Psoas muscle (tissue), 8 donors: ENCODE measurements around the gene YOD1. TPM values are rescaled to one million over a fixed set of nuclear protein-coding genes. Genes with fewer than 3 reads are reported as not detected.

Source experiments
- ATAC-seq, 4 donors: fragments of 200-7000 bp; cut with Tn5 transposase; one replicate each; pipeline ENCODE4 v1.9.1; 2020; ENCODE audit warnings: moderate library complexity in 3 of 4, mild to moderate bottlenecking in 2 of 4
- DNase-seq, 2 donors: peaks; one replicate each; pipeline ENCODE4 v3.0.0-alpha.2; 2020
- H3K27ac ChIP-seq: fragments of 200-600 bp; one replicate; pipeline ENCODE4 v1.8.0; 2022
- H3K27me3 ChIP-seq, 3 donors: fragments of 200-600 bp in 1 of 3; one replicate each; pipeline versions ENCODE4 v1.6.1 to v1.8.0; 2013 to 2022; ENCODE audit warnings: low read length in 2 of 3, mild to moderate bottlenecking in 2 of 3, moderate library complexity in 1 of 3; ENCODE audit not compliant: insufficient read depth in 3 of 3
- H3K36me3 ChIP-seq, 2 donors: fragments of 200-600 bp in 1 of 2; one replicate each; pipeline versions ENCODE4 v1.6.1 to v1.8.0; 2013 to 2022; ENCODE audit warnings: low read depth in 1 of 2, mild to moderate bottlenecking in 1 of 2, moderate library complexity in 1 of 2; ENCODE audit not compliant: insufficient read depth in 1 of 2
- H3K4me1 ChIP-seq: fragments of 200-600 bp; one replicate; pipeline ENCODE4 v1.8.0; 2022
- H3K4me3 ChIP-seq: fragments of 200-600 bp; one replicate; pipeline ENCODE4 v1.8.0; 2022; ENCODE audit warnings: mild to moderate bottlenecking
- H3K9me3 ChIP-seq: fragments of 200-600 bp; one replicate; pipeline ENCODE4 v1.8.0; 2022
- WGBS, 3 donors: extraction: QIAGEN DNeasy Blood & Tissue Kit; methylation state at CpG; one replicate each; pipeline versions ENCODE4 v1.1.6 to v1.1.7; 2013; 5-methylcytosine and 5-hydroxymethylcytosine counted together
- intact Hi-C, 2 donors: fragments of 100-400 bp; cut with DNase I; formaldehyde crosslinking; loops; one replicate each; pipeline versions ENCODE4 v1.11.0 to v1.14.2; 2022
- polyA plus RNA-seq, 3 donors: library from polyadenylated mRNA; stranded (reverse); fragments of 200-250 nt; gene quantifications; one replicate each; pipeline ENCODE4 v1.2.3, GENCODE V29; 2013
- total RNA-seq, 4 donors: library from RNA; stranded (reverse); fragmentation: NEBNext Ultra II Directional in 2 of 4; extraction: Animal tissue kit (Norgen Biotek cat#: 25700) in 2 of 4; gene quantifications; one replicate each; pipeline versions ENCODE4 v1.2.1 to v1.2.4, GENCODE V29; 2021 to 2023
- TF ChIP-seq, protein P1 (sequence below): fragments of 200-600 bp; IDR thresholded peaks from one replicate; pipeline ENCODE4 v1.8.0; 2022; ENCODE audit warnings: antibody characterized with exemption
- donor health status: healthy with polysubstance abuse.
- donor health status: DM: no; HTN: no; CAD: no; lungs with moderate emphysema.
- donor health status: Bipolar disorder and iron deficiency.
- donor health status: healthy.
- donor health status: DM: yes; HTN: yes; CAD: no.
- donor health status: DM: no; HTN: no; CAD: no.
- donor health status: DM: no; HTN: no; CAD: no.
- donor health status: DM: yes; HTN: yes; CAD: no.

YOD1 gene
- total and polyA plus RNA-seq, 7 donors = 3.9 to 7.0 (median 5.5) TPM

DNA sequence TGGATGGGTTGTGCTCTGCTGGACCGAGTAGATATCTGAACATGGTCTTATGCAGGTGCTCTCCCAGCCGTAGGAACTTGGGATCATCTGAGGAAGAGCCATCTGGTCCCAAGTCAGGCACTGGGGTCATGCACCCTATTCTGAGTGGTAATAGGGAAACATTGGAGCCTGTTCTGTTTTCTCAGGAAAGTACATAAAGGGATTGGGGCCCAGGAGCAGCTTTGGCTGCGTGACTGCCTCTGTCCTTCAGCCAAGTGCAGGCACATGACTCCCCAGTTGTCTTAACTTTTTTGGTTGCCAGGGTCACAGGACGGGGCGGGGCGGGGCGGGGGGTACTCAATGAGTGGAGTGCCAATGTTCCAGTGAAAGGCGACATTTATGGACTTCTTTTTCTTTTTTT, 13.6 kb upstream of the YOD1 start:
- Histone ChIP-seq H3K27me3 (no peaks in the 10 kb centered on the region), H3K9me3 (no peaks in the 10 kb centered on the region), H3K27ac (no peak overlapping the region), H3K36me3 (peaks cover 9 to 82% of the 10 kb centered on the region in 2 donors), H3K4me3 (no peak overlapping the region), H3K4me1 (no peaks in the 10 kb centered on the region)
- ATAC-seq (peak; percentile 38 to 75 (median 53)), DNase-seq (no peak)
- WGBS, 3 donors = 39 to 68% (median 48%) methylated on average over 8 of the region's 8 CpGs
- TF ChIP-seq, protein P1, sequence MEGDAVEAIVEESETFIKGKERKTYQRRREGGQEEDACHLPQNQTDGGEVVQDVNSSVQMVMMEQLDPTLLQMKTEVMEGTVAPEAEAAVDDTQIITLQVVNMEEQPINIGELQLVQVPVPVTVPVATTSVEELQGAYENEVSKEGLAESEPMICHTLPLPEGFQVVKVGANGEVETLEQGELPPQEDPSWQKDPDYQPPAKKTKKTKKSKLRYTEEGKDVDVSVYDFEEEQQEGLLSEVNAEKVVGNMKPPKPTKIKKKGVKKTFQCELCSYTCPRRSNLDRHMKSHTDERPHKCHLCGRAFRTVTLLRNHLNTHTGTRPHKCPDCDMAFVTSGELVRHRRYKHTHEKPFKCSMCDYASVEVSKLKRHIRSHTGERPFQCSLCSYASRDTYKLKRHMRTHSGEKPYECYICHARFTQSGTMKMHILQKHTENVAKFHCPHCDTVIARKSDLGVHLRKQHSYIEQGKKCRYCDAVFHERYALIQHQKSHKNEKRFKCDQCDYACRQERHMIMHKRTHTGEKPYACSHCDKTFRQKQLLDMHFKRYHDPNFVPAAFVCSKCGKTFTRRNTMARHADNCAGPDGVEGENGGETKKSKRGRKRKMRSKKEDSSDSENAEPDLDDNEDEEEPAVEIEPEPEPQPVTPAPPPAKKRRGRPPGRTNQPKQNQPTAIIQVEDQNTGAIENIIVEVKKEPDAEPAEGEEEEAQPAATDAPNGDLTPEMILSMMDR = no peak
- intact Hi-C loops = no loop called here

DNA sequence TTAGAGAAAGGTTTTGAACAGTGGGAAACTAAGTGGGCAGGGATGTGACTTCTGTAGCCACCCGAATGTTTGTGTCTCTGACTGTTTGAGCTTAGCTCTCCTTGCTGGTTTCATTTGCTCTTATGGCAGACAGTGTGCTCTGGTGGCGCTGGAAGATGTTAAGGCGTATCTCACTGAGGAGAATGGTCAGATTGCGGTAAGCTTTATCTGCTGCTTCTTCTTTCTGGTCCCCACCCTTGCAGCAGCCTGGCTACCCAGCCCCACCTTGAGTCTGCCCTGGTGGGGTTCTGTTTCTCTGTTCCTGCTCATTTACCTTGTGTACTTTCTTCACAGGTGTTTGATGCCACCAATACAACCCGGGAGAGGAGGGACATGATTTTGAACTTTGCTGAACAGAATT, 12.0 kb upstream of the YOD1 start:
- no peaks in the 10 kb centered on the region for H3K9me3 ChIP-seq
- H3K4me1 ChIP-seq = peaks cover 8% of the 10 kb centered on the region
- intact Hi-C loops = no loop called here
- no peak for ATAC-seq
- TF ChIP-seq, protein P1 = no peak
- H3K36me3 ChIP-seq = peaks cover 6 to 66% of the 10 kb centered on the region in 2 donors
- no peak overlapping the region for H3K4me3 ChIP-seq
- 92 to 95% (median 93%) methylated on average over 5 of the region's 5 CpGs for WGBS, 3 donors
- no peak overlapping the region for H3K27ac ChIP-seq
- DNase-seq = no peak
- H3K27me3 ChIP-seq = no peaks in the 10 kb centered on the region

GRCh38 chr1:207062058-207062457, 11.1 kb upstream of the YOD1 start:
- intact Hi-C loops = no loop called here
- ATAC-seq (no peak), DNase-seq (no peak)
- TF ChIP-seq, protein P1 = no peak
- 88 to 100% (median 98%) methylated on average over 1 of the region's 1 CpG for WGBS, 3 donors
- Histone ChIP-seq H3K27me3 (no peaks in the 10 kb centered on the region), H3K36me3 (peaks cover 4 to 58% of the 10 kb centered on the region in 2 donors), H3K9me3 (no peaks in the 10 kb centered on the region), H3K4me3 (no peak overlapping the region), H3K4me1 (peaks cover 9% of the 10 kb centered on the region), H3K27ac (no peak overlapping the region)

GRCh38 chr1:207060596-207060995, 9.6 kb upstream of the YOD1 start:
- DNase-seq (no peak), ATAC-seq (no peak)
- TF ChIP-seq, protein P1 = no peak
- Histone ChIP-seq H3K27me3 (no peaks in the 10 kb centered on the region), H3K27ac (no peak overlapping the region), H3K9me3 (no peaks in the 10 kb centered on the region), H3K4me3 (no peak overlapping the region), H3K36me3 (peaks cover 4 to 45% of the 10 kb centered on the region in 2 donors), H3K4me1 (peaks cover 9% of the 10 kb centered on the region)
- intact Hi-C loops = no loop called here
- 72 to 93% (median 88%) methylated on average over 3 of the region's 3 CpGs for WGBS, 3 donors

DNA sequence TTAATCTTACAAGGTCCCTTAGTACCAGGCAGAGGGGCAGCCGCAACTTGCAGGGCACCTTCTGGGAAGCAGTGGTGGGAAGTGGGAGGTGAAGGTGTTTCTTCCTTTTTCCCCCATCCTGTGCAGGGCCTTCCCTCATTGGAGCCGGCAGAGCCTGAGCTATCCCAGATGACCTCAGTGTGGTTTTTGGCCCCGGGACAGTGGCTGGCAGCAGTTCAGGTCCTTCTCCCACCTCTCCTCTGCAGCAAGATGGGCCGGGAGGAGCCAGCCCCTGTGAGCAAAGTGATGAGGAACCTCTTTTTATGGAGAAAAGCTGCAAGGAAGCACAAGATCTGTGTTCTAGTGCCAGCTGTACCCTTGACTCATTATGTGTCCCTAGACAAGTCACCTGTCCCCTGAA, 8.9 kb upstream of the YOD1 start:
- Histone ChIP-seq H3K4me1 (peaks cover 9% of the 10 kb centered on the region), H3K27ac (peak overlapping the region; percentile 84), H3K36me3 (peaks cover 4 to 38% of the 10 kb centered on the region in 2 donors), H3K4me3 (peak overlapping the region; percentile 34), H3K9me3 (no peaks in the 10 kb centered on the region), H3K27me3 (no peaks in the 10 kb centered on the region)
- ATAC-seq (no peak), DNase-seq (no peak)
- intact Hi-C loops = no loop called here
- TF ChIP-seq, protein P1 = no peak
- 60 to 66% (median 62%) methylated on average over 4 of the region's 4 CpGs for WGBS, 3 donors
